ENCODE measurements around the gene NT5DC1. TPM values are rescaled to one million over a fixed set of nuclear protein-coding genes. Genes with fewer than 3 reads are reported as not detected.

Gene NT5DC1
- total RNA-seq, 1 donor from 2014 or later: 16.0 TPM

GRCh38 chr6:116078522-116078921 lies 22.1 kb upstream of the NT5DC1 start:
- Mint-ChIP-seq H3K27ac (ENCODE audit: unreplicated experiment) (no peak overlapping the region), H3K4me1 (ENCODE audit: unreplicated experiment) (no peaks in the 10 kb centered on the region), H3K4me3 (ENCODE audit: unreplicated experiment) (no peak overlapping the region), H3K36me3 (ENCODE audit: unreplicated experiment) (no peaks in the 10 kb centered on the region), H3K27me3 (ENCODE audit: unreplicated experiment) (no peaks in the 10 kb centered on the region), H3K9me3 (ENCODE audit: unreplicated experiment) (no peaks in the 10 kb centered on the region)
- DNase-seq (ENCODE audit: extremely low spot score, unreplicated experiment): no peak
- TF ChIP-seq, protein P1, sequence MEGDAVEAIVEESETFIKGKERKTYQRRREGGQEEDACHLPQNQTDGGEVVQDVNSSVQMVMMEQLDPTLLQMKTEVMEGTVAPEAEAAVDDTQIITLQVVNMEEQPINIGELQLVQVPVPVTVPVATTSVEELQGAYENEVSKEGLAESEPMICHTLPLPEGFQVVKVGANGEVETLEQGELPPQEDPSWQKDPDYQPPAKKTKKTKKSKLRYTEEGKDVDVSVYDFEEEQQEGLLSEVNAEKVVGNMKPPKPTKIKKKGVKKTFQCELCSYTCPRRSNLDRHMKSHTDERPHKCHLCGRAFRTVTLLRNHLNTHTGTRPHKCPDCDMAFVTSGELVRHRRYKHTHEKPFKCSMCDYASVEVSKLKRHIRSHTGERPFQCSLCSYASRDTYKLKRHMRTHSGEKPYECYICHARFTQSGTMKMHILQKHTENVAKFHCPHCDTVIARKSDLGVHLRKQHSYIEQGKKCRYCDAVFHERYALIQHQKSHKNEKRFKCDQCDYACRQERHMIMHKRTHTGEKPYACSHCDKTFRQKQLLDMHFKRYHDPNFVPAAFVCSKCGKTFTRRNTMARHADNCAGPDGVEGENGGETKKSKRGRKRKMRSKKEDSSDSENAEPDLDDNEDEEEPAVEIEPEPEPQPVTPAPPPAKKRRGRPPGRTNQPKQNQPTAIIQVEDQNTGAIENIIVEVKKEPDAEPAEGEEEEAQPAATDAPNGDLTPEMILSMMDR (IDR thresholded peaks at IDR 0.05): no peak

DNA sequence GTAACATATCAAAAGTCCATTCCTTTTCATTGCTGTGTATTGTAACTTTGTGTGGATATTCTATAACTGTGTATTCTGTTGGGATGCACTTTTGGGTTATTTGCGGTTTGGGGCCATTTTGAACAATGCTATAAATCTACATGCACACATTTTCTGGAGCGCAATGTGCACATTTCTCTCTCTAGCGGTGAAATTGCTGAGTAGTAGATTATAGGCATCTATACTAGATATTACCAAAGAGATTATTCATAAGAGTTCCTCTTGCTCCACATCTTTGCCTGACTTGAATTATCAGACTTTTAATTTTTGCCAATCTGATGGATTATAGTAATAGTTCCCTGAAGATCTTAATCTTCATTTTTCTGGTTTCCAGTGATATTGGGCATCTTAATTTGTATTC lies 21.7 kb upstream of the NT5DC1 start:
- no peaks in the 10 kb centered on the region for H3K4me1 Mint-ChIP-seq (ENCODE audit: unreplicated experiment)
- no peaks in the 10 kb centered on the region for H3K9me3 Mint-ChIP-seq (ENCODE audit: unreplicated experiment)
- no peak overlapping the region for H3K4me3 Mint-ChIP-seq (ENCODE audit: unreplicated experiment)
- H3K36me3 Mint-ChIP-seq (ENCODE audit: unreplicated experiment): no peaks in the 10 kb centered on the region
- DNase-seq (ENCODE audit: extremely low spot score, unreplicated experiment): no peak
- no peak overlapping the region for H3K27ac Mint-ChIP-seq (ENCODE audit: unreplicated experiment)
- no peaks in the 10 kb centered on the region for H3K27me3 Mint-ChIP-seq (ENCODE audit: unreplicated experiment)
- TF ChIP-seq, protein P1 (IDR thresholded peaks at IDR 0.05): no peak

- Mint-ChIP-seq H3K36me3 (ENCODE audit: unreplicated experiment) (no peaks in the 10 kb centered on the region), H3K9me3 (ENCODE audit: unreplicated experiment) (no peaks in the 10 kb centered on the region), H3K4me3 (ENCODE audit: unreplicated experiment) (no peak overlapping the region), H3K27me3 (ENCODE audit: unreplicated experiment) (no peaks in the 10 kb centered on the region), H3K27ac (ENCODE audit: unreplicated experiment) (no peak overlapping the region), H3K4me1 (ENCODE audit: unreplicated experiment) (peaks cover 12% of the 10 kb centered on the region)
- TF ChIP-seq, protein P1 (IDR thresholded peaks at IDR 0.05): no peak
- no peak for DNase-seq (ENCODE audit: extremely low spot score, unreplicated experiment)
Observed at GRCh38 chr6:116083052-116083451, 17.6 kb upstream of the NT5DC1 start.

DNA sequence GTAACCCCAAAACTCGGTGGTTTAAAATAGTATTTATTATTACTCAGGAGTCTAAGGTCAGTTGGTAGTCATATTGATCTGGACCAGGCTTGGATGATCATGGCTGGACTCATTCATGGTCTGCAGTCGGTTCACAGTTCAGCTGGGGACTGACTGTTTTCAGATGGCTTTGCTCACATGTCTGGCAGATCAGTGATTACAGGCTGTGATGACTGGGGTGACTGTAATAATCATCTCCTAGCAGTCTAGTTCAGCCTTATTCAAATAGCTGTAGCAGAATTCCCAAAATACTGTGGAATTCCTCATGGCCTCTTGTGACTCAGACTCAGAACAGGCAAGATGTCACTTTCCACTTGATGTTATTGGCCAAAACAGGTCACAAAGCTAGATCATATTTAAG lies 16.4 kb upstream of the NT5DC1 start:
- H3K4me1 Mint-ChIP-seq (ENCODE audit: unreplicated experiment): peaks cover 14% of the 10 kb centered on the region
- no peak overlapping the region for H3K4me3 Mint-ChIP-seq (ENCODE audit: unreplicated experiment)
- no peak overlapping the region for H3K27ac Mint-ChIP-seq (ENCODE audit: unreplicated experiment)
- H3K36me3 Mint-ChIP-seq (ENCODE audit: unreplicated experiment): no peaks in the 10 kb centered on the region
- no peaks in the 10 kb centered on the region for H3K27me3 Mint-ChIP-seq (ENCODE audit: unreplicated experiment)
- TF ChIP-seq, protein P1 (IDR thresholded peaks at IDR 0.05): no peak
- H3K9me3 Mint-ChIP-seq (ENCODE audit: unreplicated experiment): no peaks in the 10 kb centered on the region
- no peak for DNase-seq (ENCODE audit: extremely low spot score, unreplicated experiment)

DNA sequence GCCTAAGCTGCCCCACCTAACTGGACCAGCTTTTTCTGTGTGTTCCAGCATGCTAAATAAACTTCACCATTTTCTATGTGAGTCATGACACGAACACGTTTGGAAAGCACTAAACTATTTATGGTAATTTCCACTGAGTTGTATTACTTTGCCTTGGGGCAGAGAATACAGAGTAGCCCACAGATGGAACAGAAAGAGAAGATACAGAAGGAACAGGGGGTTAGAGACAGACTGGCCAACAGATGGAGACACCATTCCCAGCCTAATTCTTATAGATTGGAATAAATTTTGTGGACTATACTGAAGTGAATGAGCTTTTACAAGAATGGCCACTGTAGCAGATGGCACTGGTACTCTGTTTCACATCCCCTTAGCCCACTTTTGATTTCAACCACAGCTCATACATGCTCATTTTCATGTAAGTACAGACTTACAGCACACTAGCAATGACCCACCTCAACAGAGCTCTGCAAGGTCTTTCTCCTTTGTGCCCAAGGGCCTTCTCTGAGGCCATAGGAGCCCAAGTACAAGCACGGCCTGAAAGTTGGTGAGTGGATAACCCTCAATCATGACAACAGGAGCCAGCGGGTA lies 13.1 kb upstream of the NT5DC1 start:
- H3K36me3 Mint-ChIP-seq (ENCODE audit: unreplicated experiment): no peaks in the 10 kb centered on the region
- peaks cover 14% of the 10 kb centered on the region for H3K4me1 Mint-ChIP-seq (ENCODE audit: unreplicated experiment)

More for the DNA sequence above, 13.1 kb upstream of the NT5DC1 start:
- TF ChIP-seq, protein P1 (IDR thresholded peaks at IDR 0.05): peak; percentile 42
- H3K9me3 Mint-ChIP-seq (ENCODE audit: unreplicated experiment): no peaks in the 10 kb centered on the region
- no peak for DNase-seq (ENCODE audit: extremely low spot score, unreplicated experiment)
- H3K27me3 Mint-ChIP-seq (ENCODE audit: unreplicated experiment): no peaks in the 10 kb centered on the region
- H3K27ac Mint-ChIP-seq (ENCODE audit: unreplicated experiment): peak overlapping the region; percentile 1
- H3K4me3 Mint-ChIP-seq (ENCODE audit: unreplicated experiment): no peak overlapping the region
